HG03571 (cell line): ENCODE data around the gene NUDT21.

Experiments
- ATAC-seq: cut with Tn5 transposase; IDR thresholded peaks from one replicate; pipeline ENCODE4 v1.9.1; 2021; ENCODE audit not compliant: unreplicated experiment

NUDT21 gene

DNA sequence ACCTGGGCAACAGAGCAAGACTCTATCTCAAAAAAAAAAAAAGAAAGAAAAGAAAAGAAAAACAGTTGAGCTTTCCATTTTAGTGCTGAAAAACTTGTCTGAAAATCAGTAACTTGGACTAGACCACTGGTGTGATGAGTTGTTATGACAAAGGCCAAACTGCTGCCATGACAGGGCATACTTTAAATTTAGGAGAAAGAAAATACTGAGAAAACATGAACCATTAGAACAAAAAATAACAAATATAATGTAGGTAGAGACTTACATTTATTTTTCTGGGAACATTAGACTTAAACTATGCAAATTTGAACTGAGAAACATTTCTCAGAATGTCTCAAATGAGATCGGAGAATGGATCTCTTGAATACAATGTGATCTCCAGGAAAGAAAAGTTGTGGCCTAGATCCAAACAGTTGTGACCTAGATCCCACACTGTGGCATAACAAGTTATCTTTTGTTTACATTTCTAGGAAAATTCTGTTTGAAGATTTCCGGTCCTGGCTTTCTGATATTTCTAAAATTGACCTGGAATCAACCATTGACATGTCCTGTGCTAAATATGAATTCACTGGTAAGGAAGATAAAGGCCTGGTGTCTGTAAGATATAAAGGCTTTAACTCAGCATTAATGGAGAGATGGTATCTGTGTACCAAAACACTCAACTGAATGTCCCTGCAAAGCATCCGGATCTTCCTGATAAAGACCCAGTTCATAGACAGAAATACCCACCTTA lies 11.1 kb upstream of the NUDT21 start:
- no peak for ATAC-seq

DNA sequence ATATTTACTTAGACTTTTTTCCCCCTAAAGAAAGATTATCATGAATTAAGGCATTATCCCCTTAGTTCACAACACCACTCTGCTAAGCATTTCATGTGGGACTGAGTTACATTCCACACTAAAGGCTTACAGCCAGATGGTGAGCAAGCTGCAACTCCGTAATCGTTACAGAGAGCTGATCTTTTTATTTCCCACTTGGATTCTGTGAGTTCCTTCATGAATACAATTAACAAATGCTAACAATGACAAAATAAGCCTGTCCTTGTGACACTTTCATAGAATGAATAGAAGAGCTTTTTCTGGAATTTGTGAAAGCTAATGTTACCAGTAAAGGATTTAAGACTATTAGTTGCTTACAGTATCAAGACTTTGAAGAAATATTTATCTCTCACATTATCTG lies 9.0 kb upstream of the NUDT21 start:
- no peak for ATAC-seq

DNA sequence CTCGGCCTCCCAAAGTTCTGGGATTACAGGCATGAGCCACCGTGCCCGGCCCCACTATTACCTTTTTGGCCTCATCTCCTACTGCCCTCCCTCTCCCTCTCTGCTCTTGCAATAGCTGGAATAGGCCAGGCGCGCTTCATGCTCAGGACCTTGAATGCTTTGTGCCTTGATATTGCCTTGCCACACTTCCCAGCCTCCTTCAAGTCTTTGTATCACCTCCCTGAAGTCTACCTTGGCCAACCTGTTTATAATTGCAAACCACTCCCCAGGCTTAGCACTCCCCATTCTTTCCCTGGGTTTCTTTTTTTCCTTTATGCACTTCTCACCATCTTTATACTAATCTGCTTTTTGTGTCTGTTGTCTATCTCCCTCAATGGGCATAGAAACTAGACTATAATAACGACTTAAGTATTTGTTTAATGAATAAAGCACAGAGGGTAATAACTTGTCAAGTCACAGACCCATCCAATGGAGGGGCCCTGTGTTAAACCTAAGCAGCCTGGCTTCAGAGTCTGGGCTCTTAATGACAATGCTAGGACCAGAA lies 6.9 kb upstream of the NUDT21 start:
- no peak for ATAC-seq

DNA sequence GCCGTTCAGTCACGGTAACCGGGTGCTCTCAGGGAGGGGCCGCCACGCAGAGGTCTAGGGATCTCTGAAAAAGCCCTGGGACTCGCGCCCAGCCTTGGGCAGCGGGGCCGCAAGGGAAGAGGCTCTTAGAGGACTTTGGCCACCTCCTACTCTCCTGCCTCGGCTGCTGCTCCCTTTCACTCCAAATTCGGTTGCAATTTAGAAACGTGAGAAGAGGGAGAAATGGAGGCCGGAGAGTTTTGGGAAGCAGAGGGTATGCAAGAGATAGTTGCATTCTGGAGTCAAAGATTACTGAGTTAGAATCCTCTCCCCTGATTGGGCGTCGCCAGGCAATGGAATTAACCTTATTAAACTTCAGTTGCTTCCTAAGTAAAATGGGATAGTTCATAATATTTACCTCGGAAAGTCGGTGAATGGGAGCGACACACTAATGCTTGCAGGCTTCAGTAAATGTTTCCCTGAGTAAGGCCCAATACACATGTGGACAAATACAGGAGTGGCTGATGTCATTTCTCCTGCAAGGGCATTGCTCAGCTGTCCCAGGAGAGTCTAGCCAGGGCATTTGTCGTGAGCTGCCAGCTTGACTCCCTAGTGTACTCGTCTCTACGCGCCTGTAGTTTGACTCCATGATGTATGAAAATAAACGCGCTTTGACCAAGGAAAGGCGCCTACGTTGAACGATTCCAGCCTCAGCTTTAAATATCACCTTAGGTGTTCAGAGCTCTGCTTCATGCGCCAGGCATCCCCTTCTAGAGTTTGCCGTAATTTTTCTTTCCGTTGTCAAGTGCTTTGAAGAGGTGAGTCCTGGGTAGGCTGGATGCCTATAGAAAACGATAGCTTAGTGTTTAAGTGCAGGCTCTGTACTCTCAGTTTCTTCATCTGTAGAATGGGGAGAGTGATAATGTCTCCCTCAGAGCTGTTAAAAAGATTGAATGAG lies 889 bp upstream of the NUDT21 start:
- ATAC-seq = peak; percentile 29

DNA sequence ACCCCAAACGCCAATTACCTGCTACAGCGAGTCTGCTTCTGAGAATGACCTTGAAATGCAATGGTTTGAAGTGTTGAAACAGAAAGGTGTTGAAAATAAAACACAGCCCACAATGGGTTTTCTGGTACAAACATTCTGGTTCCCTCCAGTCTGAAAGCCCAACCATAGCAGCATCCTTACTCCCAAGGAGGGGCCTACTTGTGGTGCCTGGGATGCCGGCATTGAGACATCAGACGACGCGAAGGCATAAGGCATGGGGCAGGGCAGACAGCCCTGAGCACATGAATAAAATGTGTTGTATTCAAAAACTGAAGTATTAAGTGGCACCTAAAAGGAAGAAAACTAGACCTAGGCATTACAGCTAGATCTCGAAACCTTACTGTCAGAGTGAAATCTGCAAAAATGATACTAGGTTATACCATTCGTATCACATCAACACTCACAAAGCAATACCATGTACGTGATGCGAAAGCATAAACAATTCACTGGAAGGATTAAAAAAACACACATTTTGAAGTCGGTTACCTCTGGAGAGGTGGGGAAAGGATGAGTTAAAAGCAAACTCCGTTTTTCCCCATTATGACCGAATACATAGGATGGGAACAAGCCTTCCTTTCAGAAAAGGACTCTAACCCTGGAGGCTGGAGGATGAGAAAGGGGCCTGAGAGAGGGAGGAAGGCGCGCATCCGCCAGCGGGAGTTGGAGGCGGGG lies 702 bp downstream of the NUDT21 start:
- peak; percentile 26 for ATAC-seq

DNA sequence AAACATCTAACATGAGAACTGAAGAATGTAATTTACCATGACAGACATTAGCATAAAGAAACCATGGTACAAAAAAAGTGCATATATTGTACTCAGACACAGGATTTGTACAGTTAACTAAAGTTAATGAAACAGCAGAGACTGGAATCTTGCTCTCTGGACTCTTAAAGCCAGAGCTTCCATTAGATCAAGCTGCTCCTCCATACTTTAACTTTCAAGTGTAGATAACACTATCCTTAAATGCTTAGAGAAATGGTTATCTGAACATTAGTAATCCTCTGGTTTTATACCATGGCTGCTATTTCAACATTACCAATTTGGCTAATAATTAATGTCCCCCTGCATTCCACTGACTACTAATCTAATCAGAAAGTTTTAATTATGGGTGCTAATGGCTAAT lies 3.1 kb downstream of the NUDT21 start:
- no peak for ATAC-seq

DNA sequence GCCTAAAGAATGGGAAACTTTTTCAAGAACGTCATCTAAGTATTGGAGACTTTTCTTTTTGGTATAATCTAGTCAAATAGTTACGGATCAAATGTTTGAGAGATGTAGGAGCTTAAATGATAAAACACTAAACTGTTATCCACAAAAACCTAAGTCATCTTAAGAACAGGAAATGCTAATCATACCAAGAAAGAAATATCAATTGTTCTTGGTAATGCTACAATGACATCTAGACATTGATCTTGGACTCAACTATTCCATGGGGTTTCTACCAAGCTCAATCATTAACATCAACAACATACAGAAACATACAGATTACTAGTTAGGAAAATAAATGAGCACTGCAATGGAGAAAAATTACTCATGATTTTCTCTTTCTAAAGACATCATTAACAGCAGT lies 3.8 kb downstream of the NUDT21 start:
- no peak for ATAC-seq

DNA sequence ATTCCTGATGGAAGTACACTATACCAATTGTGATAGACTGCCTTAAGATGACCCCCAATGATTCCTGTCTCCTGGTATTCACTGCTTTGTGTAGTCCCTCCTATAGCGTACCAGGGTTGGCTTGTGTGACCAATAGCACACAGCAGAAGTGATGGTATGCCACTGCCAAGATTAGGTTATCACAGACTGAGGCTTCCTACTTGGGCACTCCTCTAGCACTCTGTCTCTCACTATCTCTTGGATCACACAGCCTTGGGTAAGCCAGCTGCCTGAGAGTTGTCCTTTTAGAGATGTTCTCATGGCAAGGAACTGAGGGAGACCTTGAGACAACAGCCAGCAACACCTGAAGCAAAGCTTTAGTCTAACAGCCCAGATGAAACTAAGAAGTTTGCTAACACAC lies 13.1 kb downstream of the NUDT21 start:
- no peak for ATAC-seq

DNA sequence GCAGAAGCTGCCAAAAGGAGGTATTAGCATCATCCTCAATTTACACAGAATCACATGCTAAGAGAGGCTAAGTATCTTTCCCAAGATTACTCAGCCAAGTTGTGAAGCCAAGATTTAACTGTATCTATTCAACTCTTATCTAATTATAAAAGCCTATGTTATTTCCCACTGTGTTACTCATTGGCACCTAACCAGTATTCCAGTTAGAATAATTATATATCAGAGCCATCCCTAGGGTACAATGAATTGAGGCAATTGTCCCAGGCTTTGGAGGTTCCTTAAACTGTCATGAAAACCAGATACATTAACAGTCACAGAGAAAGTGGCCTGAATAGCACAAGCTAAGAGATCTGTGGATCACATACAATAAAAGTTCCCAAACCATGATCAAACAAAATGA lies 14.9 kb downstream of the NUDT21 start:
- no peak for ATAC-seq

DNA sequence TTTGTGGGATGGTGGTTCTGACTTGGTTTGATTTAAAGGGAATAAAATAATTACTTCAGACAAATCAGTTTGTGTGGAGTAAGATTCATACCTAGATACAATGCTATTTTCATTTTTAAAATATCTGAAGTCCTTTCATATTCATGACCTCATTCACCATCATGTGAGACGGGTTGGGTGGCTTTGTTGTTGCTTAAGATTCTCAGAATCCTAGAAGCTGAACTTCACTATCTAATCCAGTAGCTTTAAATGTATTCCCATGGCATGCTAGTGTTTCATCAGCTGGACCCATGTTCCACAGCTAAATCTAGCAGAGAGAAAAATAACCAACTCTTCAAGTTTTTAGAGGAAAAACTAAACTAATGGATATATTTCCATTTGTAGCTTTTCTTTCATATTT lies 23.0 kb downstream of the NUDT21 start:
- no peak for ATAC-seq

DNA sequence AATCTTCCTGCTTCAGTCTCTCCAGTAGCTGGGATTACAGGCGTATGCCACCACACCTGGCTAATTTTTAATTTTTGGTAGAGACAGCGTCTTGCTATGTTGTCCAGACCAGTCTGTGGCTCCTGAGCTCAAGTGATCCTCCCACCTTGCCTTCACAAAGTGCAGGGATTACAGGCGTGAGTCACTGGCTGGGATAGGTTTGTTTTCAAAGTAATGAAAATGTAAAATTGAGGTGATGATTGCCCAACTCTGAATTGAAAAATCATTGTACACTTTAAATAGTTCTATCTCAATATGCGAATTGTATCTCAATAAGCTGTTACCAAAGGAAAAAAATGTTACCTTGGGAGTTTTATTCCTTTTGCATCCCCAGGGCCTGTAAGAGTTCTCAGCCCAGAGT lies 24.5 kb downstream of the NUDT21 start:
- no peak for ATAC-seq

DNA sequence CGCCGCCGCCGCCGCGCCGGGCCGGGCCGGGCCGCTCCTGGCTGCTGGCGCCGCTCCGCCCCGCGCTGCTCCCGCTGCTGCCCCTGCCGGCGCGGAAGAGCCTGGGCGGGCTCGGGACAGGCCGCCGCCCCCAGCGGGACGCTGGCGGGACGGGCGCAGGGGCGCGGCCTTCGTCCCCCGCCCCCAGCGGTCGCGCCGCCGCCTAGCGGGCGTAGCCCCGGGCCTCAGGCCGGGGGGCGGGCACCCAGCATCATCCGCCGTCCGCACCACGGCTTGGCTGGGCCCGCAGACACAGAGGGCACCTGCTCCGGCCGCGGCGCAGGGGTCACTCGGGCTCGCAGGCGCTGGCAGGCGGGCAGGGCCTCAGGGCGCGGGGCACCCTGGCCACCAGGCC lies 25.7 kb downstream of the NUDT21 start, which contains the start of gene AMFR:
TSS of gene AMFR (minus strand) at position 107 of the 394 bp plus-strand sequence. CDS start 218 bp downstream, outside the sequence.
- peak; percentile 76 for ATAC-seq

DNA sequence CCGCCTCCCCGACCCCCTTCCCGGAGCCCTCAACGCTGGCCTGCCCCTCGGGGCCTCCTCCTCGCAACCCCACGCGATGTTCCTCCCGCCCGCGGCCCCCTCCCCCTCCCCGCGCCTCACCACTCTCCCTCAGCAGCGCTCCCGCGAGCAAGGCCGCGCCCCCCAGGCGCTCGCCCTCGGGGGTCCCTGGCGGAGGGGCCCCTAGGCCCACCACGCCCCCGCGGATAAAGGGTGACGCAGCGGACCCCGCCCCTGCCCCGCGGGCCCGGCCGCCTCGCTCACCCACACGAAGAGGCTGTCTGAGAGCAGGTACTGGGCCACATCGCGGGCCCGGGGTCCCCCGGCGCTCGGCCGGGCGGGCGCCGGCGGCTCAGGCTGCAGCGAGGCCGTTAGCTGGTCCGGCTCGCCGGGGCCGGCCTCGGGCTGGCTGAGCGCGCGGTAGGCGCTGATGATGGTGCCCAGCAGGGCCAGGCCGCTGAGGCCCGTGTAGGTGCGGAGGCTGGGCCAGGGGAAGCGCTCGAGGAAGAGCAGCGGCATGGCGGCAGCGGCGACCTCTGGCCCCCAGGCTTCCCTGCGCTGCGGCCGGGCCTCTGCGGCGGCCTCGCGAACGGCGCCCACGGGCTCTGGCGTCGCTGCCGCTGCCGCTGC lies 26.2 kb downstream of the NUDT21 start:
- peak; percentile 29 for ATAC-seq

DNA sequence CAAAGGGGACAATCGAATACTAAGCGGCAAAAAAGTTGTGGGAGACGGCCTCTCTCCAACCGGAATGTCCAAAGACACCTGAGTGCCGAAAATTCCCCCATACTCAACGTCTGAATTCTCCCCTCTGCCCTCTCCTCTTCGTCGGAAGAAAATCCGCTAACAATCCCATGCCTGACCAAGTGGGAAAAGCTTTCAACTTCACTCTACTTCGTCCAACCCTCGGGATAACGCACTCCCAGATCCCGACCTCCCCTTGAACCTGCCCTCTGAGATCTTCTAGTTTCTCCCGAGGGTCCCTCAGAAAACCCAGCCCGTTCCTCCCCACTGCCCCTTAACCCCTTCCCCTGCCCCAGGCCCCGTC lies 26.7 kb downstream of the NUDT21 start:
- ATAC-seq = no peak

DNA sequence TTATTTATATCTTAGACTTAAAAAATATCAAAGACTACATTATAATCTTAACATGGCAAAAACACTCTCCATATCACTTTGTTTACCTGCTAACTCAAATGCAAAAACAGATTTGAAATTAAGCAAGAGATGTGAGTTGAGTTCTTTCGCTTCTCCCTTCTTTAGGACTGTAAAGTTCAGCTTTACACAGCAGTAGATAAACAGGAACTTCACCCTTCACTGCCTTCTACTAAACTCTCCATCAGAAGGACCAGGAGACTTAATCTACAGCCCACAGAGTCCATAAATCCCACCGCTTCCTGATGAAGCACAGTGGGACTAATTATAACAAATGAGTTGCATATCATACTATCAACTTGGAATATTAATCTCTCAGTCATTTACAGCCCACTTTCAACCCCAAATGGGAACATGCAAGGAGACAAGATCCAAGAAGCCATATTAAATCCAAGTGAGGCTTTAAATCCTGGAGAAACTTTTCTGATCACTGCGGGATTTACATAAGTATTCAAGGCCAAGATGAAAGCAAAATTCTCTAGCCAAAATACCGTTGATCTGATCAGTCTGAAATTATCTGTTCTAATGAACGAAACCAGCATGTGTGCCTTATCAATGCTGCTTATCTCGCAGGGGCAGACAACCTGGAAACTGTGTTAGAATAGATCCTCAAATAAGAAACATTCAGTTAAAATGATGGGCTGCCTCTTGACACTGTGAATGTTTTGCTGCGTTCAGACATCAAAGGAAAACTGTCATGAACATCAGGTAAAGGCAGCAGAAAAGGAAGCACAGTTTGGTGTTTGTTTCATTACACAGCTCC lies 27.3 kb downstream of the NUDT21 start:
- ATAC-seq = peak; percentile 25

DNA sequence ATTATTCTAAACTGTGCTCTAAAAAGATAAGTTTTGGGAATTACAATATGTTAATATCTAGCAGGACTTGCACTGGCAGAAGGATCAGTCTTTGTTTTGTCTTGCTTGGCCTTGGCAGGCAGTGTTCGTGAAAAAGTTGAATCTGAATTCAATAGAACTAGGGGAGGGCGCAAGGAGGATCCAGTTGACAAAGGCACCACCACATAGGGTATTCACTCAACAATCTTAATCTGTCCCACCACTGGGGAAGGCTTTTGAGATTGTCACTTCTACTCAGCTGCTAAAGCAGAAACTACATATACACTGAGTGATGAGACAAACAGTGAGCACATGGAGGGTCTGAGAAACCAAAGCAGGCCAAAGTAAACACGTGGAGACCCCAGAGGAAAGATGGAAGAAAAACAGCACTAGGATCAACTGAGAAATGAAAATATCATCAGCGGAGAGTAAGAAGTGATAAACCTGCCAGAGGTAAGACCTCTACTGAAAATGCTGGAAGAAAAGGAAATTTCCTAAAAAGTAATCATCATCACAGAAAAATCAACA lies 28.2 kb downstream of the NUDT21 start:
- no peak for ATAC-seq

DNA sequence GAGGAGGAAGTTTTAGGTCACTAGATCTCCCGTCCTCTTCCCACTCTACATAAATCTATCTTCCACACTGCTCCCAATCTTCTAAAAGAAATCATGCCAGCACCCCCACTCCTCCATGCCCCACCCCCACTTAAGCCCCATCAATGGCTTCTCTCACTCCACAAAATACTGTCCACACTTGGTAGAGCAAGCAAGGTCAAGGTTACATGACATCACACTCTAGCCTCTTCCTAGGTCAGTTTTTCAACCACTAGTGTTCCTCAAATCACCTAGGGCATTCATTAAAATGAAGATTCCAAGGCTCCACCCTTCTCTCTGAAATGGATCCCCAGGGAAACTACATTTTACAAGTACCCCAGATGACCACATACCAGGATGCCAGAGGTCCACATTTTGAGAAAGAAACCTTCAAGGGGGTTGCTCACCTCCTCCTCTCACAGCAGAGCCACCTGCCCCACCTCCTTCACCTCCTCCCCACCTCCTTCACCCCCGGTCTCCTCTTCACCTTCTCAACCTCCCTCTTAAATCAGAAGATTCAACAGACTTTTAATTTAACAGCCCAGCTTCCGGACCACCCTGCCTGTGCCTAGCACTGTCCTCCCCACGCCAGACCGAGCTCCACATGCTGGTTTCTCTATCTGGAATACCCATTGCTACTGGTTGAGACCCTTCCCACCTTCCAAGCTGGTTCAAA lies 29.0 kb downstream of the NUDT21 start:
- ATAC-seq = no peak

DNA sequence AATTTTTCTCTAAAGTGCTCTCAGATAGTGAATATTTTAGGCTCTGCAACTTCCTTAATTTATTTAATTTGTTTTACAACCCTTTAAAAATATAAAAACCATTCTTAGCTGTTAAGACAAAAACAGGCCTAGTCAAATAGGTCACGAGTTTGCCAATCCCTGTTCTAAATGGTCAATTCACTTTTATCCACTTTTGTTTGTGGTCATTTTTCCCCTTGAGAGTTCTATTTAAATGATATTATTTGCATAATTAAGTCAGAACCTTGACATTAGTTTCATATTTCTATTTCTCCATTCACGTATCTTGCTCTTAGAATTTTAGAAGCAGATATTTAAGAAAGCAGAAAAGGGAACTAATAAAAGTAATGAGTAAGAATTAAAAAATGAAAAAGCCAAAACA lies 29.8 kb downstream of the NUDT21 start:
- no peak for ATAC-seq

DNA sequence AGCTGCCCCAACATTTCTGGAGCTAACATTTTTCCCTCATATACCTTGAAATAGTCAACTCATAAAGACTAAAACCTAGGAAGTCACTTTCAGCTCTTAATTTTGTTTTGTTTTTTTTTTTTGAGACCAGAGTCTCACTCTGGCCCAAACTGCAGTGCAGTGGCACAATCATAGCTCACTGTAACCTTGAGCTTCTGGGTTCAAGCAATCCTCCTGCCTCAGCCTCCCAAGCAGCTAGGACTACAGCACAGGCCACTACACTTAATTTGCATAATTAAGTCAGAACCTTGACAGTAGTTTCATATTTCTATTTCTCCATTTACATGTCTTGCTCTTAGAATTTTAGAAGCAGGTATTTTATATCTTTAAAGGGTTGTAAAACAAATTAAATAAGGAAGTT lies 30.5 kb downstream of the NUDT21 start:
- no peak for ATAC-seq
